ENCODE data around the gene DPYSL3. TPM values are rescaled to one million over a fixed set of nuclear protein-coding genes. Genes with fewer than 3 reads are reported as not detected.
A peak's percentile ranks its signal among the peaks of the same experiment; 100 is the strongest.

The DPYSL3 gene
- total RNA-seq, 4 donors from 2014 or later, result 5.2 to 62.9 (median 14.0) TPM

GRCh38 chr5:147483188-147483790 is 26.6 kb downstream of the DPYSL3 start:
- Histone ChIP-seq H3K27me3 (no peaks in the 10 kb centered on the region), H3K36me3 (no peaks in the 10 kb centered on the region), H3K27ac (peak overlapping the region in 3 of 4 donors; percentile 80 to 91 (median 82)), H3K4me3 (no peak overlapping the region), H3K9me3 (no peaks in the 10 kb centered on the region), H3K4me1 (peaks cover 20 to 67% (median 54%) of the 10 kb centered on the region in 3 donors)
- TF ChIP-seq POLR2A (IDR thresholded peaks at IDR 0.05) (no peak), CTCF (IDR thresholded peaks at IDR 0.05) (no peak)
- intact Hi-C loops (cut with DNase I), result no loop called here
- no peak for DNase-seq
- 48 to 49% methylated on average over 5 of the region's 5 CpGs for WGBS, 2 donors

GRCh38 chr5:147482706-147483180 is 27.1 kb downstream of the DPYSL3 start:
- intact Hi-C loops (cut with DNase I), result no loop called here

GRCh38 chr5:147481874-147482705 is 27.8 kb downstream of the DPYSL3 start:
- no peak overlapping the region for H3K4me3 ChIP-seq
- no peak for TF ChIP-seq POLR2A (IDR thresholded peaks at IDR 0.05)
- no peak for TF ChIP-seq CTCF (IDR thresholded peaks at IDR 0.05)
- H3K4me1 ChIP-seq, result peaks cover 20 to 69% (median 55%) of the 10 kb centered on the region in 3 donors
- intact Hi-C loops (cut with DNase I), result no loop called here
- no peaks in the 10 kb centered on the region for H3K27me3 ChIP-seq
- no peak for DNase-seq
- H3K36me3 ChIP-seq, result no peaks in the 10 kb centered on the region
- H3K27ac ChIP-seq, result peak overlapping the region in 3 of 4 donors; percentile 80 to 91 (median 82)
- H3K9me3 ChIP-seq, result no peaks in the 10 kb centered on the region
- WGBS, 2 donors, result 50 to 60% methylated on average over 3 of the region's 3 CpGs

More at GRCh38 chr5:147482706-147483180, 27.1 kb downstream of the DPYSL3 start:
- TF ChIP-seq POLR2A (IDR thresholded peaks at IDR 0.05) (no peak), CTCF (IDR thresholded peaks at IDR 0.05) (no peak)
- DNase-seq, result no peak
- no peaks in the 10 kb centered on the region for H3K27me3 ChIP-seq
- peaks cover 20 to 69% (median 55%) of the 10 kb centered on the region in 3 donors for H3K4me1 ChIP-seq
- peak overlapping the region in 3 of 4 donors; percentile 80 to 91 (median 82) for H3K27ac ChIP-seq
- no peaks in the 10 kb centered on the region for H3K9me3 ChIP-seq
- H3K36me3 ChIP-seq, result no peaks in the 10 kb centered on the region
- WGBS, 2 donors, result 57 to 59% methylated on average over 7 of the region's 7 CpGs
- no peak overlapping the region for H3K4me3 ChIP-seq

- no peaks in the 10 kb centered on the region for H3K9me3 ChIP-seq
- H3K4me3 ChIP-seq, result no peak overlapping the region
- DNase-seq, result no peak
- intact Hi-C loops (cut with DNase I), result no loop called here
- peak overlapping the region in 3 of 4 donors; percentile 80 to 91 (median 82) for H3K27ac ChIP-seq
- WGBS, 2 donors, result 29 to 47% methylated on average over 1 of the region's 1 CpG
- peaks cover 20 to 69% (median 55%) of the 10 kb centered on the region in 3 donors for H3K4me1 ChIP-seq
- TF ChIP-seq CTCF (IDR thresholded peaks at IDR 0.05) (no peak), POLR2A (IDR thresholded peaks at IDR 0.05) (no peak)
- H3K36me3 ChIP-seq, result no peaks in the 10 kb centered on the region
- no peaks in the 10 kb centered on the region for H3K27me3 ChIP-seq
Measured at GRCh38 chr5:147481376-147481775, 28.5 kb downstream of the DPYSL3 start.

GRCh38 chr5:147479949-147480348 is 29.9 kb downstream of the DPYSL3 start:
- TF ChIP-seq CTCF (IDR thresholded peaks at IDR 0.05) (no peak), POLR2A (IDR thresholded peaks at IDR 0.05) (no peak)
- no peak for DNase-seq
- H3K27ac ChIP-seq, result peak overlapping the region in 3 of 4 donors; percentile 30 to 70 (median 61)

More at GRCh38 chr5:147479949-147480348, 29.9 kb downstream of the DPYSL3 start:
- Histone ChIP-seq H3K4me1 (peaks cover 20 to 62% (median 55%) of the 10 kb centered on the region in 3 donors), H3K36me3 (no peaks in the 10 kb centered on the region), H3K9me3 (no peaks in the 10 kb centered on the region), H3K4me3 (peak overlapping the region in 1 of 4 donors; percentile 23), H3K27me3 (no peaks in the 10 kb centered on the region)
- 11 to 33% methylated on average over 6 of the region's 6 CpGs for WGBS, 2 donors
- intact Hi-C loops (cut with DNase I), result no loop called here

All from esophagus squamous epithelium (tissue), 5 donors.